GM19452 (cell line): ENCODE data around the gene RPS15A.

Experiments used
- ATAC-seq: cut with Tn5 transposase; IDR thresholded peaks from one replicate; pipeline ENCODE4 v1.9.1; 2021; ENCODE audit not compliant: unreplicated experiment

Gene RPS15A

DNA sequence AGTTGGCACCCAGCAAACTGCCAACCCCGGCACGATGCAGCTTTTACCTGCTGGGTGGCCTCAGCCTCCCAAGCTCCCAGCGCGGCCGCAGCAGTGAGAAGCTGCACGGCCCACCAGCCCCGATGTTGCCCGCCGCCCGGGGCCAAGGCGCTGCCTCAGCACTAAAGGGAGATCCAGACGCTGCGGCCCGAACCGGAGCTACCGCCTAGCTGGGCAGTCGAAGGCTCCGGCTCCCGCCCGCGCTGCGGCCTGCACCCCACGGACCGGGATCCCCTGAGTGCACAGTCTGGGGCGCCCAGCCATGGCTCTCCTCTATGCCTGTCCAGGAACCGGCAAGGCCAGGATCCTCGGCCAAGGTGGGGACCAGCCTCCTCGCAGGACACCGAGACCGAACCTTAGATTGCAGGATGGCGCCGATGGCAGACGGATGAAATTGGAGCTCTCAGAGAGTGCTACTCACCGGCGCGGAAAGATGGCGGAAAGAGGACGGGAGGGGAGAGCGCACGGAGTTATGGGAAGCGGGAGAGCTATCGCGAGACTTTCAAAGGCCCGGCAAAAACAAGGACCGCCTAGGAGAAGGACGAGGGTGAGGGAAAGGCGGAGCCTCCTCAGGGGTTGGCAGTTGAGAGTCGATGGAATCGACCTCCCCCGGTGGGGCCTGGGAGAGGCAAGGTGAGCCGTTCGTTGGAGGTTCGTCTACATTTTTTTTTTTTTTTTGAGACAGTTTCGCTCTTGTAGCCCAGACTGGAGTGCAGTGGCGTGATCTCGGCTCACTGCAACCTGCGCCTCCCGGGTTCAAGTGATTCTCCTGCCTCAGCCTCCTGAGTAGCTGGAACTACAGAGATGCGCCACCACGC is at the start of gene RPS15A:
Gene RPS15A, minus strand, starts transcription at position 485 of the 857 bp plus-strand sequence. CDS start 1,221 bp downstream, outside the sequence.
- peak; percentile 84 for ATAC-seq

DNA sequence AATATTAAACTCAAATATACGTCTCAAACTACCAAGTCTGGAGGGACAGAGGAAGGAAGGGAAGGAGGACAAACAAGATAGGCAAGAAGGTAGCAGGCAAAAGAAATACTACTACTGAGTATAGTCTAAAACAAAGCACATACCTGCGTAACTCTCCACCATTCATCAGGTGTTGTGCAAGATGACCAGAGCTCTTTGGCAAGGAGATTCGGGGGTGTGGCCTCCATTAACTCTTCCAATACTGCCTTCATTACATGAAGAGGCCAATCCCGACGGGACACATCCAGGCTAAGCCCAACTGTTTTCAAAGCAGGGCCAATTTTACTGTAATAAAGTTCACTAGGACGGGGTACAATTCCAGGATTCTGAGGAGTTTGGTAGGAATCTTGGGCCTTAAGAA is 49.4 kb upstream of the RPS15A start:
- no peak for ATAC-seq

DNA sequence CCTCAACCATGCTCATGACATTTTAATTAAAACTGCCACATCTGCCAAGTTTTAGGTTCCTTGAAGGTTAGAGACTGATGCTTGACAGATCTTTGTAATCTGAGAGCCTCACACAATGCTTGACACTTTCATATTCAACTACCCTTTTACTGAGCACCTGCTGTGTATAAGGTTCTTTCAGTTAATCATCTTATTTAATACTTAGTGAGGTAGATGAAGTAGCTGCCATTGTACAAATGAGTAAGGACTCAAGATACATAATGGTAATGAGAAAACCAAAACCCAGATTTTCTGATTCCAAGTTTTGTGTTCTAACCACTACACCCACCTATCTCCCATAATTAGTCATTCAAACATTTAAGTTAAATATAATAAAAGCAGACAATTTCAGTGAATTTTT is 46.6 kb upstream of the RPS15A start:
- no peak for ATAC-seq

DNA sequence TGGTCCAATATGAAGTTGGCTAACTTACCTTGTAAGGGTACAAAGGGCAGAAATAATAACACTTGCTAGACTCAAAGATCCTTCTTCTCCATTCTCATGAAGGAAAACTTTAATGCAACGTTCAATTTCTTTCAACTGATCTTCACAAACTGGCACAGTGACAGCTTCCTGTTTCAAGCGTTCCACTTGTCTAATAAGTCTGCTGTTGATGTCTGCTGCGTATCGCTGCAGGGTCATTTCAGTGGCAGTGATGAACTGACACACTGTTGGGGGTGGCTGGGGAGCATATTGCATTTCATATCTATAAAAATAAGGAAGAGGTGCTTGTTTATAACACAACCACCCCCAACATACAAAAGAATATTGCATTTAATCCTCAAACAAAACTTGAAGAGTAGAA is 44.7 kb upstream of the RPS15A start:
- no peak for ATAC-seq

DNA sequence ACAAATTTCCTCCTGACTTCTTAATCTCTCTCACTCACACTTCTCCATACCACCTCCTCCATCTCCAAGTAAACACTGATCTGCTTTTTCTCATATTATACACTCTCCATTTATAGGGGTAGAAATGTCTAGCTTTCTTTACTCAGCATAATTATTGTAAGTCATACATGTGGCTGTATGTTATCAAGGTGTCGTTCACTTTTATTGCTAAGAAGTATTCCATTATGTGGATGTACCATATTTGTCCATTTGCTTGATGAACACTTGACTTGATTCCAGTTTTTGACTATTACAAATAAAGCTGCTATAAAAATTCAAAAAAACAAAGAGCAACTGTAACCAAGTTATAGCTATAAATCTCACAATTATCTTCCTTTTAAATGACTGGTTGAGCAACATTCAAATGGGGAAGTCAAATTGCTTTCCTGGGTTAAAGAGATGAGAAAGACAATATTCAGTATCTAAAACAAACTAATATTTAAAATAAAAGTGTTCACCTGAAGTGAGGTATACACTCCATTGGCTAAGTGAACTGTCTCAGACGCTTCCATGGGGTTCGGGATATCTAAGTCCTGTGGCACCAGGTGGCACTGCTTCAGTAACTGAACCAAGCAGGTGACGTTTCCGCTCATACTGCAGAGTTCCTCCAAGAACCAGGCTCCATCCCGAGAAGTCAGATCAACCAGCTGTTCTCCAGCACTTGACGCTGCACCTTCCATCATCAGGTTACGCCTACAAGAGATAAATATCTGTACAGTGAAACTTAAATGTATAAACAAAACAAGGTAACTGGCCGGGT is 43.8 kb upstream of the RPS15A start:
- ATAC-seq, result no peak

DNA sequence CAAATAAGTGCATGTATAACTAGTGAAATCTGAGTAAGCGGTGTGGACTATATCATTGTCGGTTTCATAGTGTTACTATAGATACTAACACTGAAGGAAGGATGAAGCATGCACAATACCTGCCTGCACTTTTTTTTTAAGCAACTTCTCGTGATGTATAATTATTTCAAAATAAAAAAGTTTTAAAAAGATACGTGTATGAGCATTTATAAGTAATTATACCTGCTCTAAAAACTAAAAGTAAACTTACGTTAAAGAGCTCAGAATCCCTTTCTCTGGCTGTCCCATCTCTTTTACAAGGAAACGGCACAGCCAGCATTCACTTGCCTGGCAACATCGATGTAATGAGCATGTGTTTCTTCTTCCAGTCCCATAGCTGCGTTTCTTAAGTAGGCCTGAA is 42.5 kb upstream of the RPS15A start:
- ATAC-seq, result no peak

DNA sequence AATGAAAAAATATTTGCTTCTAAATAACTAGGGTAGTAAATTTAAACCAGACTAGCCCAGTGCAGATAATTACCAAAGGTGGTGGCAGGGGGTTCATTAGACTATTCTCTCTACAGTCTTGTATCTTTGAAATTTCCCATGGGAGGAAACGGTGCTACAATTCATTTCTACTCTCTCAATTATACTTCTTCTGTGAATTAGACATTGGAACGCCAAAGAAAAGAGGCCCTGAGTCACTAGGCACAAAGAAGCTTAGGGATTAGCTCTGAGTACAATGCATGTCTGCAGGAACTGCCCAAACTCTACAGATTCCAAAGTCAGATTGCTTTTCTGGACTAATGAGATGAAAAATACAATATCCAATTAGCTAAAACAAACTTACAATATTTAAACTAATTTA is 41.9 kb upstream of the RPS15A start:
- no peak for ATAC-seq

DNA sequence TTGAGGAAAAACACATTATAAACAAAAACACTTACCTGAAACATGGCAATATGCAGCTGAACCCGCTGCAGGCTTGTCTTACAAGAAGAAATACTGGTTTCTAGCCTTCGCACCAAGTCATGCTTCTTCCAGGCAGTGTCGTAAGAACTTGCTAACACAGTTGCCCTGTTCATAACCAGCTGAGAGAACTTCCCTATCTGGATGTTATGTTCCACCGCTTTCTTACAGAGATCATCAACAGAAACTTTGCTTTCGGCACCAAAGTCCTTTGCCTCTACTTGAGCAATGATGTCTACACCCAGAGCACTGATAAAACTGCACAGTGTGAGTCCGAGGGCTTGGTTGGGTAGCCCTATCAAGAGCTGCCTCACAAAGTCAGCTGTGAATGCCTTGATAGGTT is 39.1 kb upstream of the RPS15A start:
- no peak for ATAC-seq

DNA sequence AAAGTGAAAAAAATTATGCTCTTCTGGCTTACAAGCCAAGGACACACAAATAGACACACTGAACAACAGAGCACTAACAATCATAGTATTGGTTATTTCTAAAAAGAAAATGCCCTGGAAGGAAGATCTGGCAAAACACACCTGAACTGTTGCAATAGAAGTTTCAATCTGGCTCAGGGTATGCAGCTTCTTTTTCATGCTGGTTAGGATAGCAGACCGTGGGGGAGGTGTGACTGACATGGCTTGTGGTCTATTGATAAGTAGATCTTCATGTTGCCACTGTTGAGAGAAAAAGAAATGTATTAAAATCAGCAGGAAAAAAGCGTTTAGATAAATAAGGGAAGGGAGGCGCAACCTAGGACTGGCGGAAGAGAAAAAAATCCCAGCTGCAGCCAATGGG is 37.8 kb upstream of the RPS15A start:
- ATAC-seq, result no peak

DNA sequence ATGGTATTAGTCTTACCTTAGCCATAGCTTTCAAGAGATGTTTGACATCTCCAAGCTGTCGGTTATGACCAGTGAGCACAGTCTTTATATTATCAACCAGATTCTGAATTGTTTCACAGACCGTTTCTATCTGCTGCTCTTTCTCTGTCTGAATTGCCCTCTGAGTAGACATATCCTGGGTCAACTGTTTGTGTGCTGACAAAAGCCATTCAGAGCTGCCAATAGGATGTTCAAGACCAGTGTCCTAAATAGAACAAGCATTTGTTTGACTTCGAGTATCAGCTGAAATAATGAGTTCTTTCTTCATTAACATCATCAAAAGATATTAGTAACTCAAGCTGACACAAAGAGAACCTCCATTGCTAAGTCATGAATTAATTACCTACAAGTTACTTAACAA is 26.2 kb upstream of the RPS15A start:
- no peak for ATAC-seq

DNA sequence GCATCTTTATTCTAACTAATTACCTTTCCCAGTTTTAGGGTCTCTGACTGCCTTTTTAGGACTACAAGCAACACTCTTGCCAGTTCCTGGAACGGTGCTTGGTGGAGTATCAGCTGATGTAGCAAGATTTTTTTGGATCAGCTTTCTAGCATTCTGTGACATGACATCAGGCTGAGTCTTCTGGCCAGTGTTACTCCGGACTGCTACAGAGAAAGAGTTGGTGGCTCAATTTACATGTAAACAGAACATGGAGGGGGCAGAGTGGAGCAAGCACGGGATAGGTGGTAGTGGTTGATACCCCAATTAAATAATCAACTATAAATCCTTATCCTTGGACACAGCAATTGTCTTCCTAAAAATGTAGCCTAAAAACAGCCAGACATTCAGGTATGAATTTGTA is 21.8 kb upstream of the RPS15A start:
- ATAC-seq, result no peak

DNA sequence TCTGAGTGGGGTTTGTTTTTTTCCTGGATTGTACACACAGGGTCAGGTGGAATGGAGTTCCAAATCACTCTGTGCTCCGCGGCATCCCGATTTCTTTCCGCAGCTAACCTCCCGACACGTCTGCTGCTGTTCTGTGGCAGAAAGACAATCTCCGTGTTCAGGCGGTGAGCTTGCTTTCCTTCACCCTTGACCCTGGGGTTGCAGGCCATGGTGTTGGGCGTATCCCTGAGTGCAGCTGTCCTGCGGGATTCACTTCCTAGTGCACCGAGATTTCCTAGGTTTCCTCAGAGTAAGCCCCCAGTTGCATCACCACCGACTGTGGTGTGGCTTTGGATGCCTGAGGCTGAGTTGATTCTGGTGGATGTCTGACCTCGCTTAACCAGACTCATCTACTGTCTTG is 19.0 kb upstream of the RPS15A start:
- ATAC-seq, result no peak

DNA sequence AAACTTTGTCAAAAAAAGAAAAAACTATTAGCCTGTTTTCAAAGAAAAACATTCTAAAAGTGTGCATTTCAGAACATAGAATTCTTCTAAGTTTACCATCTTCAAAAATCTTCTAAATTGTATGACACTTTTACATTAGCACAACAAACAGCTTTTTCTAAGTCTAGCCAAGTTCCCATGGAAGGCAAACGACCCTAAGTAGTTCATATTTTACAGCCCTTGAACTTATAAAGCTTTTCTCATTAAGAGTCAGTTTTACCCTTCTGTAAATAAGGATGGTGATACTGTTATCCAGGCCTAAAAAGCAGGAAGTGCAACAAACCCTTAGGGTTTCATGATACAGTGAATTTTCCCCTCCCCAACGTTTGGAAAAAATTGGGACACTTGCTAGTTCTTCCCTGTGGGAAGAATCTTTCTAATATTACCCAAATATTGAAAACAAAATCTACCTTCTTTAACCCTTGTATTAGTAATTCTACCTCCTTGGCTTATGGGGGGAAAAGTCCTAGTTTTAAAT is 15.2 kb upstream of the RPS15A start:
- ATAC-seq, result no peak

DNA sequence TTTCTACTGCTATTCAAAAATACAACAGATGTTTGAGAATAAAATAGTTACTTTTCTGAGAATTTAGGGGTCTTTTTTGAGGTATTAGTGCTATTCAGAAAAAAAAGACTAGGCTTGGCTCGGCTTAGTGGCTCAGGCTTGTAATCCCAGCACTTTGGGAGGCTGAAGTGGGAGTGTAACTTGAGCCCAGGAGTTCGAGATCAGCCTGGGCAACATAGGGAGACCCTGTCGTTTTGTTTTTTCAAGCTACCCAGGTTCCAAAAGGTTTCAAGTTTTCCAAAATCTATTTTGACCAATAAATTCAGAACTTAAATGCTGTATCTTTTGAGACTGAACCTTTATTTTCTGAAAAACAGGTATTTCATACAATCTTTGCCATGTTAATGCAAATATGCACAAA is 14.4 kb upstream of the RPS15A start:
- ATAC-seq, result no peak

DNA sequence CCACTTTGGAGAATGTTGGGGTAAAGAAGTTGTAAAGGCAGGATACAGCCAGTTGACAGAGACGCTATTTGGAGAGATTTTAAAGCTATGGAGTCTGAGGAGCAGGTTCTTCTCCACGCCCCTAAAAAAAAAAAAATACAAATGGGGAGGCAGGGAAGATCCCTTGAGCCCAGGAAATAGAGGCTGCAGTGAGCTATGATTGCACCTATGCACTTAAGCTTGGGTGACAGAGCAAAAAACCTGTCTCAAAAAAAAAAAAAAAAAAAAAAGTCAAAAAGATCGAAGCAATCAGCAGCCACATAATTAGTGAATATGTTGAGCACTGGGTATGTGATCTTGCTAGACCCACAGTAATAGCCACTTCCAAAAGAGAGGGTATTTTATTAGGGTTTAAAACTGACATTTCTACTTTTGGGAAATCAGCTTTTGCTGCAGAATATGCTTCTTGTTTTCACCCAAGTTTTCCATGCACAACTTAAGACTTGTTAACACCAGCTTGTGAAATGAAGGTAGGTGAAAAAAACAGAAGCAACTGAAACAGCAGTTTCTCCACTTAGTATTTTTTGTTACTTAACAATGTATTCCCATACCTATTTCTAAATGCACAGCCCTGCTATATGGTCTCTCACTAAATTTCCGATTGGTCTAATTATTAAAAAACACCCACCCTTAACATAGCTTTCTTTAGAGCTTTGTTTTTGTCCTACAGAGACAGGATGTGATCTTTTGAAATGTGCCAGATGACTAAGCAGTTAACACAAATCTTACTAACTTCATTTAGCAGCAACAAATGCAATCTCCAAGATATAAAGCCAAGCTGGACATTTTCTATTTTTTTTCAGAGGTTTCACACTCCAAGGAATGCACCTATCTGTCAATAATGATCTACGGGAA is 13.7 kb upstream of the RPS15A start:
- no peak for ATAC-seq

DNA sequence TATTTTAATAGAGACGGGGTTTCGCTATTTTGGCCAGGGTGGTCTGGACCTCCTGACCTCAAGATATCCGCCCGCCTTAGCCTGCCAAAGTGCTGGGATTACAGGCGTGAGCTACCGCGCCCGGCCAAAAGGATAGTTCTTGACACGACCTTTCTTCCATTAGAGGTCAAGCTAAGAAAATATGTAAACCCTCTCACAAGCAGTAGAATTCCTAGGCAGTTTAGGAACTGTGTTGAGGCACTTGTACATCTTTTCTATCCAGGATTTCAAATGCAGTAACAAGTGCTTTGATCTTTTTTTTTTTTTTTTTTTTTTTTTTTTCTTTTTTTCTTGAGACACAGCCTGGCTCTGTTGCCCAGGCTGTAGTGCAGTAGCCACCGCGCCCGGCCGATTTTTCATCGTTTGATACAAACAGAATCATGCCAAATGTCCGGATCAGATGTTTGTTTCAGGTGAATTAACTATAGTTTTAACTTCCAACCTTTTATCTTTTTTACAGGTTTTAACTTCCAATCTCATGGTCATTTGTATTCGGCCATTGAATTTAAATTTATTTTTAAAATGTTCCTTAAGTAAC is 12.7 kb upstream of the RPS15A start:
- no peak for ATAC-seq

DNA sequence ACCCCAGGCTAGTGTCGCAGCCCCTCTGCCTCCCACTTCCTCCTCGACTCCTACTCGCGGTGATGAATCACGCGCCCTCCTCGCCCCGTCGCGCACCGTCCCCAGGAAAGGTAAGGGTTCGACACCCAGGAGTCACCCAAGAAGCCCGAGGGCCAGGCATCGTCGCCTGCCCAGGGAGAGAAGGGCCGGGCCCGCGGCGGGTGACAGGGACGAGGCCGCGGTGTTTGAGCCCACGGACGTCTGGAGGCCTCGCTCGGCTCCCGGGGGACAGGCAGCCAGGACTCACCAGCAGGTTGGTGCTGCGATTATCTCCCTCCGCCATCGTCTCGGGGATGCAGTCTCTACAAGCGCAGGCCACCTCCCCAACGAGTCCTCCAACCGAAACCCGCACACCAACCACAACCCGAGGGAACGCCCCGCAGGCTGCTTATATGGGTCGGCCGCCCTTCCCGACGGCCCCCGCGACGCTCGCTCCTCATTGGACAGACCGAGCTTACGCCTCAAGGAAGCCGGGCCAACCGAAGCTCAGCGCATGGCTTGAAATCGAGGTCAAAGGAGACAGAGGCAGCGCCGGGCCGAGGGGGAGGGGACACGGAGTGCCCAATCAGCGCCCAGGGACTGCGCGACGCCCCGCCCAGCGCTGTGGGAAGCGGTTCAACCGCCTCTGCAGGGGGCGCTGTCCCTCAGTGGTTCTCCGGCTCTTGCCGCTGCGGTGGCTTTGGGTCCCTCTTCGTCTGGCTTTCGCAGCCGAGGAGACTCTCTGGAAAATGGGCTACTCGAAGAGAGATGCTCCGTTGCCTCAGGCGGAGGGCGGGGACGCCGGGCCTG is 11.2 kb upstream of the RPS15A start, which contains the start of gene ARL6IP1:
Gene ARL6IP1, minus strand, starts transcription at position 405 of the 828 bp plus-strand sequence. Its CDS starts 83 bp downstream, at position 322.
- peak; percentile 92 for ATAC-seq

DNA sequence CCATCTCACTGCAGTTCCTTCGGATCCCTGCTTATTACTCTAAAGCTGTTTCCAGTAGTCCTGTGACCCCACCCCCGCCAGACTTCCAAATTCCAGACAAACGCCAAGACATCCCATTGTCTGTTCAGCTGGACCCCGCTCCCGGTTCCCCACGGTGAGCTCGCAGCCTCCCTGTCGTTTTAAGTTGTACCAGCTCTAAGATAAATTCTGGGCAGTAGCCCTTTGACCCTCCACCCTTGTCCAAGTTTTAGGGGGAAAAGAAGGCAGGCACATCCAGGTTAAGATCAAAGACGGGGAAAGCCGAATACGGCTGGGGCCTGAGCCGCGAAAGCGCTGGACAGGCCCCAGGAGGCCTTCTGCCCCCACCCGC is 10.6 kb upstream of the RPS15A start:
- ATAC-seq, result no peak

DNA sequence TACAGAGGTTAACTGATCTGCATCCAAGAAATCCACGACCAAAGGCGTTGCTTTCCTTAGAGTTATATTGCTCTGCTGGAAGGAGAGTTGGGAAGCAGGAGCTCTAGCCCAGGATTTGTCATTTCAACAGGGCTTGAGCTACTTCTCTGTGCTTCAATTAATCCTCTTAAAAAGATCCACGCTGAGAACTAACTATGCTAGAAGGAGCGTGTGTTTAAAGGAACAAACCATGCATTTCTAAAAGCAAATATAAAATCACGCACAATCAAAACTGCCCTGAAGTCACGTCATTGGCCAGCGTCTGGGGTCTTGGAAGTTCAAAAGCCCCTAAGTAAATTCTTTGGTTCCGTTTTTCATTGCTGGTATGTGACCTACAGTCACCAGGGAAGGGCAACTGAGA is 10.2 kb upstream of the RPS15A start:
- no peak for ATAC-seq

DNA sequence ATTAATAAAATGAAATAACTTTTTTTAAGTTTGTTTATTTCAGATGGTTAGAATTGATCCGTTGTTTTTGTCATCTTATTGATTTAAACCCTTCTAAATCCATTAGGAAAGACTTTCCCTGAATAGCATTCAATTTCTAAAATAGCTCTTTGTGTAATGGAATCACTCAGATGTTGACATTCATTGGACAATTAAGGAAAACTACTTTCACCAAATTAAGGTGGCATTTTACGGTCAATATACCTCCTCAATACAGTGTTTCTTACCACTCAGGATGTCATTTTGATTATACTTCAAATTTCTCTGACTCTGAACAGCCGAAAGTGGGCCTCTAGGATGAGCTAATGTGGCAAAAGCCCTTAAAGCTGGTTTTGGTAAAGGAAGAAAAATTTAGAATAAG is 9.4 kb upstream of the RPS15A start:
- no peak for ATAC-seq
